ENCODE data around the gene ATXN10.

Gene ATXN10

DNA sequence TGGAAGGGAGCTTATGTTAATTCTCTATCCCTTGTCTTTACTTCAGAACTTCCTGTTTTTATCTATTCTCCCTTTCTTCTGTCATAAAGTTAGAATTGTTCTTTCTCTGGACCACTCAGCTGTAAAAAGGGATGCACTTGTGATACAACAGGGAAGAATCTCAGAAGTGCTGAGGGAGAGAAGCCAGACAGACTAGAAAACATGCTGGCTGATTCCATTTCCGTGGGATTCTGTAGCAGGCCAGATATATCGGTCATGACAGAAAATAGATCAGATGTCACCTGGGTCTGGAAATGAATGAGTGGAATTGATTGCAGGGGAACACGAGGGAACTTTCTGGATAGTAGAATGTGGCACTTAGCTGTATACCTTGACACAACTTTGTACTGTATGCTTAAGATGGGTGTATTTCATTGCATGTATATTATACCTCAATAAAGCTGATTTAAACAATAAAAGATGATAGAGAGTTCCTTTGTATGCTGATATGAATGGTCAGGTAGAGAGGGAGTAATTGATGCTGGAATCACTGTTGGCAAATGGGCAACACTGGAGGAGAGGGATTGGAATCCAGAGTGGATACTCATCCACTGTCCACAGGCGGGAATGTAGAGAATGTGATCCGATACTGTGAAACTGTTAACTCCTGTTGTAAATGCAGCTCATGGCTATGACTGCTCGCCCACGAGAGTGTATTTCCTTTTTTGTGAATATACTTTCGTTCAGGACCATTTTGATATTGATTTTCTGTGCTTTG lies 59.6 kb downstream of the ATXN10 start:
- POLR2A ChIA-PET: no interaction called here
- no peak for DNase-seq (ENCODE audit: extremely low spot score)
- CTCF ChIA-PET: interaction anchor here (0.9 to 3.6 kb wide), 11 partner anchors 9 to 132 kb away, joined by 3 to 19 read pairs (median 5); no protein-coding TSS in a partner anchor
- TF ChIP-seq, protein P1, sequence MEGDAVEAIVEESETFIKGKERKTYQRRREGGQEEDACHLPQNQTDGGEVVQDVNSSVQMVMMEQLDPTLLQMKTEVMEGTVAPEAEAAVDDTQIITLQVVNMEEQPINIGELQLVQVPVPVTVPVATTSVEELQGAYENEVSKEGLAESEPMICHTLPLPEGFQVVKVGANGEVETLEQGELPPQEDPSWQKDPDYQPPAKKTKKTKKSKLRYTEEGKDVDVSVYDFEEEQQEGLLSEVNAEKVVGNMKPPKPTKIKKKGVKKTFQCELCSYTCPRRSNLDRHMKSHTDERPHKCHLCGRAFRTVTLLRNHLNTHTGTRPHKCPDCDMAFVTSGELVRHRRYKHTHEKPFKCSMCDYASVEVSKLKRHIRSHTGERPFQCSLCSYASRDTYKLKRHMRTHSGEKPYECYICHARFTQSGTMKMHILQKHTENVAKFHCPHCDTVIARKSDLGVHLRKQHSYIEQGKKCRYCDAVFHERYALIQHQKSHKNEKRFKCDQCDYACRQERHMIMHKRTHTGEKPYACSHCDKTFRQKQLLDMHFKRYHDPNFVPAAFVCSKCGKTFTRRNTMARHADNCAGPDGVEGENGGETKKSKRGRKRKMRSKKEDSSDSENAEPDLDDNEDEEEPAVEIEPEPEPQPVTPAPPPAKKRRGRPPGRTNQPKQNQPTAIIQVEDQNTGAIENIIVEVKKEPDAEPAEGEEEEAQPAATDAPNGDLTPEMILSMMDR (IDR thresholded peaks at IDR 0.05; ENCODE audit: control extremely low read depth, extremely low read depth, low read depth, missing control alignments): no peak

- no peak for DNase-seq (ENCODE audit: extremely low spot score)
- CTCF ChIA-PET: interaction anchor here (0.7 to 3.6 kb wide), 12 partner anchors 10 to 131 kb away, joined by 3 to 19 read pairs (median 4); no protein-coding TSS in a partner anchor
- POLR2A ChIA-PET: no interaction called here
- TF ChIP-seq, protein P1 (IDR thresholded peaks at IDR 0.05; ENCODE audit: control extremely low read depth, extremely low read depth, low read depth, missing control alignments): peak; percentile 22
Measured at GRCh38 chr22:45731798-45732495, 60.3 kb downstream of the ATXN10 start.

- no peak for DNase-seq (ENCODE audit: extremely low spot score)
- CTCF ChIA-PET: no interaction called here
- TF ChIP-seq, protein P1 (IDR thresholded peaks at IDR 0.05; ENCODE audit: control extremely low read depth, extremely low read depth, low read depth, missing control alignments): no peak
- POLR2A ChIA-PET: no interaction called here
Measured at GRCh38 chr22:45735273-45735672, 63.6 kb downstream of the ATXN10 start.

DNA sequence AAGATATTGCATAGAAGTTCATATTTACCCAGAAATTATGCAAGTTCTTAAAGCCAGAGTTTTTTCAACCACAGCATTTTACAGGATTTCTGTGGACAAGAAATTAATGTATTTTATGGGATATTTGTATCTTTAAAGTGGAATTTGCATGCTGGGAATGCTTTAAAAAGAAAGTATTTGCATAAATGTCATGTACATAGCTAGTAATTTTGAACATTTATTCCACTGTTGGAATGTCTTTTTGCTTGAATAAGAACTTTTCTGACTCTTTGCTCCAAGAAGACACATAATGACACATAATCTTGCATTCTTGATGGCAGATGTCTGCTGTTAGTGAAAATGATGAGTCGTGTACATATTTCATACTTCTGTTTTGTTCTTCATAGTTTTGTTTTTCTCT lies 66.6 kb downstream of the ATXN10 start:
- ChIA-PET CTCF (interaction anchor here (0.8 to 1.2 kb wide), 2 partner anchors 9 to 48 kb away, joined by 3 read pairs; no protein-coding TSS in a partner anchor), POLR2A (no interaction called here)
- TF ChIP-seq, protein P1 (IDR thresholded peaks at IDR 0.05; ENCODE audit: control extremely low read depth, extremely low read depth, low read depth, missing control alignments): no peak
- no peak for DNase-seq (ENCODE audit: extremely low spot score)

GRCh38 chr22:45740236-45740635 lies 68.6 kb downstream of the ATXN10 start:
- ChIA-PET CTCF (interaction anchor here (0.9 to 2.0 kb wide), 7 partner anchors 10 to 92 kb away, joined by 3 to 9 read pairs (median 3); no protein-coding TSS in a partner anchor), POLR2A (interaction anchor here (0.6 kb wide), 1 partner anchor 10 kb away, joined by 4 read pairs; no protein-coding TSS in a partner anchor)

DNA sequence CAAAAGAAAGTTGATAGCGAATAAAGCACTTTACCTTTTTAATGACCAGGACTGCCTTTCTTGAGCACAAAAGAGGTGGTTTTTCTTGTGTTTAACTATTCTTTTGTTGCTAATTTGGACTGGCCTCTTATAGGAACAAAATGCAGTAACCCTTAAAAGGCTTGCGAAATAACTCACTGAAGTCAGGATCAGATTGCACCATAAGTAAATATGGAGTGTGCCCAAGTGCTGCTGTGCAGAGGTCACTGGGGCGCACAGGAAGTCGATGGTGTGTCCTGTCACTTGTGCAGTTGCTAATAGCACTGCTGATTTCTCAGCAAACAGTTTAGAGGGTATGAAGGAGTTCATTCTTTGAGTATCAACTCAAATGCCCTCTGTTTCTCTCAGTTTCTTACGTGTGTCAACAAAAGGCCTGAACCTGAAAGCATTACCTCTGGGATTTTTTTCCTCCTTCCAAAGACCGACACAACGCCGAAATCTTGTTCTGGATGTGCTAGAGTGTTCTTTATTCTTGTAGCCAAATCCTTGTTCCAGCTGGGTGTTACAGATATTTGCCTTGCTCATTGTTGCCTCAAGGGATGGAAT lies 71.3 kb downstream of the ATXN10 start:
- ChIA-PET POLR2A (no interaction called here), CTCF (interaction anchor here (2.2 kb wide), 1 partner anchor 13 kb away, joined by 10 read pairs; no protein-coding TSS in a partner anchor)
- no peak for DNase-seq (ENCODE audit: extremely low spot score)
- TF ChIP-seq, protein P1 (IDR thresholded peaks at IDR 0.05; ENCODE audit: control extremely low read depth, extremely low read depth, low read depth, missing control alignments): no peak

More at GRCh38 chr22:45740236-45740635, 68.6 kb downstream of the ATXN10 start:
- TF ChIP-seq, protein P1 (IDR thresholded peaks at IDR 0.05; ENCODE audit: control extremely low read depth, extremely low read depth, low read depth, missing control alignments): no peak
- no peak for DNase-seq (ENCODE audit: extremely low spot score)

Measured in GM10248 (cell line).